ENCODE results near the gene DTX1.
A peak's percentile ranks its signal among the peaks of the same experiment; 100 is the strongest.

DTX1 gene

GRCh38 chr12:113056631-113057488 is at the start of gene DTX1:
TSS of gene DTX1 (plus strand) at chr12:113056730. CDS start at chr12:113058193, 1,463 bp downstream.
- no peak for DNase-seq (ENCODE audit: low read depth)

- DNase-seq (ENCODE audit: low read depth) = no peak
Observed at GRCh38 chr12:113007166-113007565, 49.4 kb upstream of the DTX1 start.

- DNase-seq (ENCODE audit: low read depth) = no peak
Observed at GRCh38 chr12:113010701-113011100, 45.8 kb upstream of the DTX1 start.

GRCh38 chr12:113014565-113014964 is 42.0 kb upstream of the DTX1 start:
- no peak for DNase-seq (ENCODE audit: low read depth)

GRCh38 chr12:113016796-113017195 is 39.7 kb upstream of the DTX1 start:
- DNase-seq (ENCODE audit: low read depth) = no peak

- DNase-seq (ENCODE audit: low read depth) = no peak
Observed at GRCh38 chr12:113019025-113019424, 37.5 kb upstream of the DTX1 start.

GRCh38 chr12:113021500-113021899 is 35.0 kb upstream of the DTX1 start:
- DNase-seq (ENCODE audit: low read depth) = no peak

- DNase-seq (ENCODE audit: low read depth) = no peak
Observed at GRCh38 chr12:113022563-113023297, 33.8 kb upstream of the DTX1 start.

GRCh38 chr12:113027726-113028125 is 28.8 kb upstream of the DTX1 start:
- DNase-seq (ENCODE audit: low read depth) = no peak

- peak; percentile 45 for DNase-seq (ENCODE audit: low read depth)
Observed at GRCh38 chr12:113030875-113031525, 25.5 kb upstream of the DTX1 start.

GRCh38 chr12:113039911-113040445 is 16.6 kb upstream of the DTX1 start:
- DNase-seq (ENCODE audit: low read depth) = no peak

GRCh38 chr12:113040722-113041171 is 15.8 kb upstream of the DTX1 start:
- peak; percentile 64 for DNase-seq (ENCODE audit: low read depth)

- DNase-seq (ENCODE audit: low read depth) = no peak
Observed at GRCh38 chr12:113041560-113041959, 15.0 kb upstream of the DTX1 start.

GRCh38 chr12:113043240-113043639 is 13.3 kb upstream of the DTX1 start:
- DNase-seq (ENCODE audit: low read depth) = no peak

- no peak for DNase-seq (ENCODE audit: low read depth)
Observed at GRCh38 chr12:113044516-113044915, 12.0 kb upstream of the DTX1 start.

- DNase-seq (ENCODE audit: low read depth) = peak; percentile 47
Observed at GRCh38 chr12:113048716-113049127, 7.8 kb upstream of the DTX1 start.

GRCh38 chr12:113049976-113050742 is 6.4 kb upstream of the DTX1 start:
- DNase-seq (ENCODE audit: low read depth) = no peak

- DNase-seq (ENCODE audit: low read depth) = no peak
Observed at GRCh38 chr12:113050795-113051194, 5.7 kb upstream of the DTX1 start.

GRCh38 chr12:113051759-113052158 is 4.8 kb upstream of the DTX1 start:
- DNase-seq (ENCODE audit: low read depth) = no peak

- no peak for DNase-seq (ENCODE audit: low read depth)
Observed at GRCh38 chr12:113052326-113052725, 4.2 kb upstream of the DTX1 start.

GRCh38 chr12:113054948-113055486 is 1.5 kb upstream of the DTX1 start:
- no peak for DNase-seq (ENCODE audit: low read depth)
